ENCODE data around the gene SULT2B1. TPM values are rescaled to one million over a fixed set of nuclear protein-coding genes. Genes with fewer than 3 reads are reported as not detected.

SULT2B1 gene
- total RNA-seq, 1 donor from 2014 or later = not detected

DNA sequence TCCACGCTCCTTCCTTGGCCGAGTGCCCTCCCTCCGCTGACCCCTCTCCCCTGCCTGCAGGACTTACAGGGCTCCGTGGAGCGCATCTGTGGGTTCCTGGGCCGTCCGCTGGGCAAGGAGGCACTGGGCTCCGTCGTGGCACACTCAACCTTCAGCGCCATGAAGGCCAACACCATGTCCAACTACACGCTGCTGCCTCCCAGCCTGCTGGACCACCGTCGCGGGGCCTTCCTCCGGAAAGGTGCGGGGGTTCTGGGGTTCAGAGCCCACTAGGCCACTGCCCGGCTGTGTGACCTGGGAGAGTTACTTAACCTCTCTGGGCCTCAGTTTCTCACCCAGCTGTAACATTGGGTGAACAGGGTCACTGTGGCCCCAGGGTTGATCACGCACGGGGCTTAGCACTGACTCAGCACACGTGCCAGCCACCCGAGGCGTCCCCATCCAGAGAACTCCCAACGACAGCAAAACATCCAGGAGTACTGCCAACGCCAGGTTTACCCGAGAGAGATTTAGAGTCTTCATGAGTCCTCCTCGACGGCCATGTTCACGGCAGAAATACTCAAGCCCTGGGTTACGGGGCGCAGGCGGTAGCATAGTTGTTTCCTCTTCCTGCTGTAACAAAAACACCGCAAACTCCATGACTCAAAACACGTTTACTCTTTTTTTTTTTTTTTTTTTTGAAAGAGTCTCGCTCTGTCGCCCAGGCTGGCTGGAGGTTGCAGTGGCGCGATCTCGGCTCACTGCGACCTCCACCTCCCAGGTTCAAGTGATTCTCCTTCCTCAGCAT, 44.9 kb downstream of the SULT2B1 start:
- H3K9me3 Mint-ChIP-seq (ENCODE audit: low read depth) = no peaks in the 10 kb centered on the region
- no peak for TF ChIP-seq CTCF (IDR thresholded peaks at IDR 0.05; ENCODE audit: unreplicated experiment)
- H3K4me1 Mint-ChIP-seq (ENCODE audit: low read depth) = no peaks in the 10 kb centered on the region
- no peak for DNase-seq (ENCODE audit: low spot score, unreplicated experiment)
- peaks cover 3% of the 10 kb centered on the region for H3K27me3 Mint-ChIP-seq
- H3K4me3 Mint-ChIP-seq (ENCODE audit: low read depth) = no peak overlapping the region
- H3K36me3 Mint-ChIP-seq (ENCODE audit: insufficient read depth) = no peaks in the 10 kb centered on the region
- no peak overlapping the region for H3K27ac Mint-ChIP-seq

DNA sequence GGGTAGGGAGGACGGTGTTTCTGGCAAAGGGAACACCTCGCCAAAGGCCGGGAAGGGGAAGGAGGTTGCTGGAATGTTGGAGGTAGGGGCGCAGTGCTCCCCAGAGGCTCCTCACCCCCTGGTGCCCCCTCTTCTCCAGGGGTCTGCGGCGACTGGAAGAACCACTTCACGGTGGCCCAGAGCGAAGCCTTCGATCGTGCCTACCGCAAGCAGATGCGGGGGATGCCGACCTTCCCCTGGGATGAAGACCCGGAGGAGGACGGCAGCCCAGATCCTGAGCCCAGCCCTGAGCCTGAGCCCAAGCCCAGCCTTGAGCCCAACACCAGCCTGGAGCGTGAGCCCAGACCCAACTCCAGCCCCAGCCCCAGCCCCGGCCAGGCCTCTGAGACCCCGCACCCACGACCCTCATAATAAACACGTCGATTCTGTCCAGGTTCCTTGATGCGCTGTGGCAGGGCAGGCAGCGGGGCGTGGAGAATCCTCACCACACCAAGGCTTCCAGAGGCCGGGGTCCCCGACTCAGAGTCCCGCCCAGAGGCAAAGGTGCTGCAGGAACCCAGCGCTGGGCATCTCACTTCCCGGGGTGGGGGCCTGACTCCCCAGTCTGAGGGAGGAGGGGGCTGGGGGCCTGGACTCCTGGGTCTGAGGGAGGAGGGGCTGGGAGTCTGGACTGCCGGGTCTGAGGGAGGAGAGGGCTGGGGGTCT, 47.2 kb downstream of the SULT2B1 start:
- peaks cover 2% of the 10 kb centered on the region for H3K4me1 Mint-ChIP-seq (ENCODE audit: low read depth)
- no peak overlapping the region for H3K27ac Mint-ChIP-seq
- H3K9me3 Mint-ChIP-seq (ENCODE audit: low read depth) = no peaks in the 10 kb centered on the region
- no peak overlapping the region for H3K4me3 Mint-ChIP-seq (ENCODE audit: low read depth)
- no peak for DNase-seq (ENCODE audit: low spot score, unreplicated experiment)
- peaks cover 3% of the 10 kb centered on the region for H3K27me3 Mint-ChIP-seq
- TF ChIP-seq CTCF (IDR thresholded peaks at IDR 0.05; ENCODE audit: unreplicated experiment) = no peak
- H3K36me3 Mint-ChIP-seq (ENCODE audit: insufficient read depth) = no peaks in the 10 kb centered on the region

- H3K27me3 Mint-ChIP-seq = peaks cover 3% of the 10 kb centered on the region
- H3K4me3 Mint-ChIP-seq (ENCODE audit: low read depth) = no peak overlapping the region
- H3K4me1 Mint-ChIP-seq (ENCODE audit: low read depth) = peaks cover 2% of the 10 kb centered on the region
- TF ChIP-seq CTCF (IDR thresholded peaks at IDR 0.05; ENCODE audit: unreplicated experiment) = no peak
- no peak for DNase-seq (ENCODE audit: low spot score, unreplicated experiment)
- H3K27ac Mint-ChIP-seq = no peak overlapping the region
- H3K9me3 Mint-ChIP-seq (ENCODE audit: low read depth) = no peaks in the 10 kb centered on the region
- H3K36me3 Mint-ChIP-seq (ENCODE audit: insufficient read depth) = no peaks in the 10 kb centered on the region
Measured at GRCh38 chr19:48600679-48601417, 48.9 kb downstream of the SULT2B1 start.

DNA sequence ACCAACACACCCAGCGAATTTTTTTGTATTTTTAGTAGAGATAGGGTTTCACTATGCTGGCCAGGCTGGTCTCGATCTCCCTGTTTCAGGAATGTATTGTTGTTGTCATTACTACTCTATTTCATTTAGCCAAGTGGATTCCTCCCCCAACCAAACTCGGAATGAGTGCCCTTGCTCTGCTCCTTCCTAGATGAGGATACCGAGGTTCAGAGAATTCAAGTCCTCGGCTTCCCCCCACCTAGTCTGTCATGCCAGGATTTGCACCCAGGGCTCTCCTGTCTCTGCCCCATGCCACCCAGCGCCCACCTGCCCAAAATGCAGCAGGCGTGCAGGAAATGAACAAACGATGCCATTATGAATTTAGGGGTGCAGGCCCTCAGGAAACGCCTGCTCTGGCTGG, 51.0 kb downstream of the SULT2B1 start:
- Mint-ChIP-seq H3K4me1 (ENCODE audit: low read depth) (peaks cover 2% of the 10 kb centered on the region), H3K27me3 (peaks cover 3% of the 10 kb centered on the region), H3K4me3 (ENCODE audit: low read depth) (no peak overlapping the region), H3K36me3 (ENCODE audit: insufficient read depth) (no peaks in the 10 kb centered on the region), H3K9me3 (ENCODE audit: low read depth) (no peaks in the 10 kb centered on the region), H3K27ac (no peak overlapping the region)
- no peak for DNase-seq (ENCODE audit: low spot score, unreplicated experiment)
- TF ChIP-seq CTCF (IDR thresholded peaks at IDR 0.05; ENCODE audit: unreplicated experiment) = no peak

- Mint-ChIP-seq H3K4me3 (ENCODE audit: low read depth) (no peak overlapping the region), H3K4me1 (ENCODE audit: low read depth) (peaks cover 2% of the 10 kb centered on the region), H3K36me3 (ENCODE audit: insufficient read depth) (no peaks in the 10 kb centered on the region), H3K9me3 (ENCODE audit: low read depth) (no peaks in the 10 kb centered on the region), H3K27me3 (peaks cover 3% of the 10 kb centered on the region), H3K27ac (no peak overlapping the region)
- no peak for DNase-seq (ENCODE audit: low spot score, unreplicated experiment)
- no peak for TF ChIP-seq CTCF (IDR thresholded peaks at IDR 0.05; ENCODE audit: unreplicated experiment)
Measured at GRCh38 chr19:48603449-48603848, 51.5 kb downstream of the SULT2B1 start.

Data from progenitor cell of endocrine pancreas (in vitro differentiated cells).